CD4-positive, CD25-positive, alpha-beta regulatory T cell (primary cell): ENCODE measurements around the gene STMND1. TPM values are rescaled to one million over a fixed set of nuclear protein-coding genes. Genes with fewer than 3 reads are reported as not detected.
A peak's percentile ranks its signal among the peaks of the same experiment; 100 is the strongest.

Source experiments
- ATAC-seq, 2 donors: fragments of 150-1000 bp; cut with Tn5 transposase; one replicate each; pipeline ENCODE4 v1.10.0; 2021; ENCODE audit warnings: low read depth in 2 of 2, moderate number of reproducible peaks in 2 of 2, moderate library complexity in 1 of 2
- DNase-seq, 3 donors: peaks; one replicate each; pipeline versions ENCODE4 v3.0.0 to v3.0.0-alpha.2; 2012 to 2022; ENCODE audit warnings: mixed read lengths in 1 of 3
- H3K27ac ChIP-seq: one replicate; pipeline ENCODE4 v1.7.0; 2013; ENCODE audit warnings: mild to moderate bottlenecking, low read length; ENCODE audit not compliant: insufficient read depth, poor library complexity, severe bottlenecking
- H3K27me3 ChIP-seq: one replicate; pipeline ENCODE4 v1.7.0; 2013; ENCODE audit warnings: low read length; ENCODE audit not compliant: control insufficient read depth, insufficient read depth
- H3K36me3 ChIP-seq: one replicate; pipeline ENCODE4 v1.7.0; 2013; ENCODE audit warnings: mild to moderate bottlenecking, low read length, moderate library complexity; ENCODE audit not compliant: control insufficient read depth, insufficient read depth
- H3K4me1 ChIP-seq: 2 replicates; pipeline ENCODE4 v1.7.0; 2013; ENCODE audit warnings: mild to moderate bottlenecking, low read length; ENCODE audit not compliant: insufficient read depth, control insufficient read depth, poor library complexity, severe bottlenecking
- H3K4me3 ChIP-seq: one replicate; pipeline ENCODE4 v1.7.0; 2013; ENCODE audit warnings: low read depth, mild to moderate bottlenecking, low read length, moderate library complexity
- H3K9me3 ChIP-seq, 2 experiments: 1 replicate in 1 of 2; 2 replicates in 1 of 2; pipeline ENCODE4 v1.7.0; 2013; ENCODE audit warnings: low read length in 2 of 2, mild to moderate bottlenecking in 1 of 2, moderate library complexity in 1 of 2; ENCODE audit not compliant: control insufficient read depth in 2 of 2
- H3K27ac Mint-ChIP-seq, 3 donors: one replicate each; pipeline ENCODE4 v1.8.0; 2020 to 2022; ENCODE audit warnings: mild to moderate bottlenecking in 3 of 3, mixed read lengths in 3 of 3, moderate library complexity in 2 of 3
- H3K27me3 Mint-ChIP-seq: one replicate; pipeline ENCODE4 v1.8.0; 2022; ENCODE audit warnings: mild to moderate bottlenecking, mixed read lengths
- H3K36me3 Mint-ChIP-seq: one replicate; pipeline ENCODE4 v1.8.0; 2020; ENCODE audit warnings: mixed read lengths
- H3K4me1 Mint-ChIP-seq, 4 donors: one replicate each; pipeline ENCODE4 v1.8.0; 2020 to 2022; ENCODE audit warnings: mixed read lengths in 4 of 4, mild to moderate bottlenecking in 1 of 4
- H3K4me3 Mint-ChIP-seq, 4 donors: one replicate each; pipeline ENCODE4 v1.8.0; 2020 to 2022; ENCODE audit warnings: mild to moderate bottlenecking in 4 of 4, mixed read lengths in 4 of 4, moderate library complexity in 3 of 4
- H3K9me3 Mint-ChIP-seq, 7 donors: one replicate each; pipeline ENCODE4 v1.8.0; 2020 to 2022; ENCODE audit warnings: mixed read lengths in 7 of 7, mild to moderate bottlenecking in 3 of 7, moderate library complexity in 2 of 7
- polyA plus RNA-seq, 4 donors: library from polyadenylated mRNA; unstranded; fragments of 300-500 nt; fragmentation: Illumina TruSeq; gene quantifications; one replicate each; pipeline ENCODE4 v1.2.3, GENCODE V29; 2021
- total RNA-seq: library from RNA; stranded (reverse); gene quantifications from one replicate; pipeline ENCODE4 v1.2.3, GENCODE V29; 2022

The STMND1 gene
- total and polyA plus RNA-seq, 5 donors from 2014 or later: not detected

DNA sequence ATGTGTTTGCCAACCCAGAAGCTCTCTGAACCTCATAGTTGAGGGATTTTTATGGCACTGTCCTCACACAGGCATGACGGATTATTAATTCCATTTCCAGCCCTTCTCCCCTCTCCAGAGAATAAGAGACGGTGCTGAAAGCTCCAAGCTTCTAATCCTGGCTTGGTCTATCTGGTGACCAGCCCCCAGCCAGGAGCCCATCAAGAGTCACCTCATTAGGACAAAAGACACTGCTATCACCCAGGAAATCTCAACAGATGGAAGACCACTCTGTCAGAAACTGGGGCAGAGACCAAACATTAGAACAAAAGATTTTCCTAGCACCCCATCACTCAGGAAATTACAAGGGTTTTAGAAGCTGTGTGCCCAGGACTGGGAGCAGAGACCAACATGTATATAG lies 48.2 kb downstream of the STMND1 start:
- H3K27me3 Mint-ChIP-seq: no peaks in the 10 kb centered on the region
- Histone ChIP-seq H3K4me3 (no peak overlapping the region), H3K27me3 (no peaks in the 10 kb centered on the region), H3K36me3 (no peaks in the 10 kb centered on the region), H3K4me1 (no peaks in the 10 kb centered on the region), H3K27ac (no peak overlapping the region), H3K9me3 (peaks cover 0 to 4% of the 10 kb centered on the region in 2 experiments)
- peaks cover 0 to 16% (median 4%) of the 10 kb centered on the region in 7 donors for H3K9me3 Mint-ChIP-seq
- DNase-seq (no peak), ATAC-seq (no peak)
- no peak overlapping the region for H3K27ac Mint-ChIP-seq
- no peaks in the 10 kb centered on the region for H3K36me3 Mint-ChIP-seq
- H3K4me1 Mint-ChIP-seq: no peaks in the 10 kb centered on the region
- no peak overlapping the region for H3K4me3 Mint-ChIP-seq

DNA sequence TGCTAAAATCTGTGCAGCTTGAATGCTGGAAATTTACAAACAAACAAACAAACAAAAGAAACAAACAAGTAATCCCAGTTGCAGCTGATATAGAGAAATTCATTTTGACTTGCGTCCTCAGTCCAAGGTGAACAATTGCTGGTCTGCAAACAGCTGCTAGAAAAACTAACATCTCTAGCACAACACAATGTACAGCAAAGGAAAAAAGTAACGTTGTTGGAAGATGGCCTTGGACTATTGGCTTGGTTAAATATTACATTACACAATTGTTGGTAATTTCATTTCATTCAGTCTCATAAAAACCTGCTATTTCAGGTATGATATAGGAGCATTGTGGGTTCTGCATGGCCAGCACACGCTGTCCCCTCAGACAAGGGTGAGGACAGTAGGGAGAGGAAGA lies 50.0 kb downstream of the STMND1 start:
- peaks cover 0 to 4% of the 10 kb centered on the region in 2 experiments for H3K9me3 ChIP-seq
- H3K27ac ChIP-seq: no peak overlapping the region
- H3K27me3 ChIP-seq: no peaks in the 10 kb centered on the region
- Mint-ChIP-seq H3K9me3 (peaks cover 0 to 6% (median 1%) of the 10 kb centered on the region in 7 donors), H3K4me1 (no peaks in the 10 kb centered on the region), H3K36me3 (no peaks in the 10 kb centered on the region), H3K27ac (no peak overlapping the region), H3K27me3 (no peaks in the 10 kb centered on the region), H3K4me3 (no peak overlapping the region)
- no peaks in the 10 kb centered on the region for H3K4me1 ChIP-seq
- ATAC-seq: no peak
- no peaks in the 10 kb centered on the region for H3K36me3 ChIP-seq
- no peak overlapping the region for H3K4me3 ChIP-seq
- no peak for DNase-seq

GRCh38 chr6:17152703-17153102 lies 50.9 kb downstream of the STMND1 start:
- Mint-ChIP-seq H3K27ac (no peak overlapping the region), H3K4me1 (no peaks in the 10 kb centered on the region), H3K4me3 (no peak overlapping the region), H3K27me3 (no peaks in the 10 kb centered on the region), H3K36me3 (no peaks in the 10 kb centered on the region), H3K9me3 (peaks cover 0 to 6% (median 1%) of the 10 kb centered on the region in 7 donors)
- H3K9me3 ChIP-seq: peaks cover 0 to 4% of the 10 kb centered on the region in 2 experiments
- H3K4me1 ChIP-seq: no peaks in the 10 kb centered on the region
- H3K27ac ChIP-seq: no peak overlapping the region
- H3K27me3 ChIP-seq: peaks cover 4% of the 10 kb centered on the region
- H3K36me3 ChIP-seq: no peaks in the 10 kb centered on the region
- no peak for ATAC-seq
- no peak overlapping the region for H3K4me3 ChIP-seq
- no peak for DNase-seq

DNA sequence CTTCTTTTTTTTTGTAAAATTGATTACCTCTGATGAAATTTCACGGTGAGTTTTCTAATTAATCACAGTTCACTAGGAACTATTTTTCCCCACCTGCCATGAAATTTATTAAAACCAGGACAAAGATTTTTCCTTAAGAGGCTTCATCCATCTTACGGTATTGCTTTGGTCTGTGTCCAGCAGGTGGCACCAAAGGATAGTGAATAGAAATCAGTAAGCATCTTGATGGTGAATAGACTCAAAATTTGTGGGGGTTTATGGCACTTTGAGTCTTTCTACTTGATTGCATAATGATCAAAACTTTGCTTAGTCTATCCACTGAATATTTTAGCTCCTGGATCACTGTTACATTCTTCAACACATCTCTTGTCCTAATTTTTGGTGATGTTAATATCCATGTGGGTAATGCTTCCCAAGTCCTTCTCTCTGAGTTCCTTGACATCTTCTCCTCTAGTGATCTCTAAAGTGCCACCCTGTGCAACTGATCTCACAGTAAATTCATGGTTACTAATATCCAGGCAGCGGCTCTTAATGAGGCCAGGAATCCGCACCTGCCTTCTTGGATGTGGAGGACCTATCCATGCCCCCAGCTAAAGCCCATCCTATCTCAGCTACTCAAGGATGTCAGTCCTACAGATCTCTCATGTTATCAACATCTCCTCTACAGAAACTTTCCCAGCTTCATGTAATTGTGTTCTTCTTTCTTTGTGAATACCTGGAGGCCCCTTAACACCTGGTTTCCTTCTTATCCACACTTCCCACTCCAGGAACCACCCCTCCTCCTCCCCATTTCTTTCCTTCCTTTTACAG lies 54.5 kb downstream of the STMND1 start:
- H3K9me3 Mint-ChIP-seq: peaks cover 0 to 5% (median 0%) of the 10 kb centered on the region in 7 donors
- H3K4me3 Mint-ChIP-seq: no peak overlapping the region
- Histone ChIP-seq H3K36me3 (no peaks in the 10 kb centered on the region), H3K4me1 (no peaks in the 10 kb centered on the region), H3K27ac (no peak overlapping the region), H3K27me3 (peaks cover 9% of the 10 kb centered on the region), H3K9me3 (peaks cover 0 to 4% of the 10 kb centered on the region in 2 experiments), H3K4me3 (no peak overlapping the region)
- DNase-seq (peak; percentile 36 to 72 (median 63)), ATAC-seq (no peak)
- H3K4me1 Mint-ChIP-seq: no peaks in the 10 kb centered on the region
- H3K27ac Mint-ChIP-seq: no peak overlapping the region
- no peaks in the 10 kb centered on the region for H3K36me3 Mint-ChIP-seq
- H3K27me3 Mint-ChIP-seq: peaks cover 8% of the 10 kb centered on the region

- no peaks in the 10 kb centered on the region for H3K4me1 ChIP-seq
- H3K4me3 ChIP-seq: no peak overlapping the region
- Mint-ChIP-seq H3K4me1 (no peaks in the 10 kb centered on the region), H3K27ac (no peak overlapping the region), H3K36me3 (no peaks in the 10 kb centered on the region), H3K4me3 (no peak overlapping the region), H3K27me3 (peaks cover 12% of the 10 kb centered on the region), H3K9me3 (peaks cover 0 to 5% (median 0%) of the 10 kb centered on the region in 7 donors)
- H3K27me3 ChIP-seq: peaks cover 9% of the 10 kb centered on the region
- H3K36me3 ChIP-seq: no peaks in the 10 kb centered on the region
- H3K9me3 ChIP-seq: peaks cover 0 to 4% of the 10 kb centered on the region in 2 experiments
- no peak overlapping the region for H3K27ac ChIP-seq
- no peak for DNase-seq
- no peak for ATAC-seq
Measured at GRCh38 chr6:17156966-17157365, 55.1 kb downstream of the STMND1 start.

GRCh38 chr6:17157617-17158016 lies 55.8 kb downstream of the STMND1 start:
- Mint-ChIP-seq H3K27ac (no peak overlapping the region), H3K4me3 (no peak overlapping the region), H3K27me3 (peaks cover 15% of the 10 kb centered on the region), H3K9me3 (peaks cover 0 to 2% (median 0%) of the 10 kb centered on the region in 7 donors), H3K4me1 (no peaks in the 10 kb centered on the region), H3K36me3 (no peaks in the 10 kb centered on the region)
- Histone ChIP-seq H3K27me3 (peaks cover 9% of the 10 kb centered on the region), H3K27ac (no peak overlapping the region), H3K4me3 (no peak overlapping the region), H3K4me1 (no peaks in the 10 kb centered on the region), H3K9me3 (peaks cover 0 to 2% of the 10 kb centered on the region in 2 experiments), H3K36me3 (no peaks in the 10 kb centered on the region)
- no peak for DNase-seq
- no peak for ATAC-seq

DNA sequence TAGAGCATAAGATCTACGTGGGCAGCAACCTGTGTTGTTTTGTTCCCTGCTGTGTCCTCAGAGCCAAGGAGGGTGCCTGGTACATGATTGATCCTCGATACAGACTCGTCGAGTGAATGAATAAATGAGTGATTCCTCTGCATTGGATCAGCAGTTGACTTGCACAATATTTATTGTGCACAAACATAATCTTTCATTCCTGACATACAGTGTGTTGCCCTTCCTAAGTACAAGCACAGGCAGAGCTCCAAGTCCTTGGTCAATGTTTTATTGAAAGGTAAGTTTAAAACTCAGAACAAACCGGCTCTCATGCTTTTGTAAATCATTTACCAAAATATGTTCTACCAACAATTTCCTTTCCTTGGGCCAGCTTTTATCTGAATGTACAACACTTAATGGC lies 57.4 kb downstream of the STMND1 start:
- Mint-ChIP-seq H3K27ac (no peak overlapping the region), H3K27me3 (peaks cover 15% of the 10 kb centered on the region), H3K4me3 (no peak overlapping the region), H3K4me1 (no peaks in the 10 kb centered on the region), H3K36me3 (no peaks in the 10 kb centered on the region), H3K9me3 (peaks cover 0 to 3% (median 0%) of the 10 kb centered on the region in 7 donors)
- Histone ChIP-seq H3K9me3 (no peaks in the 10 kb centered on the region), H3K36me3 (no peaks in the 10 kb centered on the region), H3K27me3 (peaks cover 9% of the 10 kb centered on the region), H3K27ac (no peak overlapping the region), H3K4me1 (no peaks in the 10 kb centered on the region), H3K4me3 (no peak overlapping the region)
- ATAC-seq (no peak), DNase-seq (no peak)

- Mint-ChIP-seq H3K9me3 (peaks cover 0 to 3% (median 0%) of the 10 kb centered on the region in 7 donors), H3K27me3 (peaks cover 20% of the 10 kb centered on the region), H3K27ac (no peak overlapping the region), H3K4me1 (no peaks in the 10 kb centered on the region), H3K36me3 (no peaks in the 10 kb centered on the region), H3K4me3 (no peak overlapping the region)
- no peaks in the 10 kb centered on the region for H3K9me3 ChIP-seq
- peaks cover 9% of the 10 kb centered on the region for H3K27me3 ChIP-seq
- DNase-seq: no peak
- H3K4me1 ChIP-seq: no peaks in the 10 kb centered on the region
- no peak overlapping the region for H3K27ac ChIP-seq
- no peaks in the 10 kb centered on the region for H3K36me3 ChIP-seq
- H3K4me3 ChIP-seq: no peak overlapping the region
- ATAC-seq: no peak
Measured at GRCh38 chr6:17161076-17161475, 59.2 kb downstream of the STMND1 start.
